ENCODE results near the gene DPP10.

DPP10 gene

DNA sequence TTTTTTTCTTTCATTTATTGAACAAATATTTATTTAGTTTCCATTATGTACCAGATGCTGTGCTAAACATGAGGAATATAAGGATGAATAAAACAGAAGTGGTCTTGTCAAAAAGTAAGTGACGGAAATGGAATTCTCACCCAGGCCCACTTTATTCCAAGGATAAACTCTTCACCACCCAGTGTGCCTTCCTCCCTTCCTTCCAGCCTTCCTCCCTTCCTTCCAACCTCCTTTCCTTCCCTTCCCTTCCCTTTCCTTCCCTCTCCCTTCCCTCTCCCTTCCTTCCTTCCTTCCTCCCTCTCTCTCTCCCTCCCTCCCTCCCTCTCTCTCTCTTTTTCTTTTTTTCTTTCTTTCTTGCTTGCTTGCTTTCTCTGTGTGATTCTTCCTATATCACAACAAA is 240.8 kb downstream of the DPP10 start:
- Histone ChIP-seq H3K36me3 (ENCODE audit: control insufficient read depth in 2 of 2, insufficient read depth in 1 of 2, low read length in 2 of 2) (no peaks in the 10 kb centered on the region), H3K4me1 (ENCODE audit: control insufficient read depth, insufficient read depth, low read length) (no peaks in the 10 kb centered on the region), H3K27ac (ENCODE audit: extremely low read depth, low read depth, low read length) (no peak overlapping the region), H3K4me3 (ENCODE audit: low read depth, low read length) (no peak overlapping the region), H3K9me3 (ENCODE audit: control insufficient read depth, insufficient read depth, low read depth, low read length) (no peaks in the 10 kb centered on the region)
- no peak for TF ChIP-seq YY1 (tag by site-specific recombination; IDR thresholded peaks at IDR 0.05)
- TF ChIP-seq SCRT1 (tag by site-specific recombination; IDR thresholded peaks at IDR 0.05; ENCODE audit: borderline replicate concordance), result no peak
- TF ChIP-seq, protein P1, sequence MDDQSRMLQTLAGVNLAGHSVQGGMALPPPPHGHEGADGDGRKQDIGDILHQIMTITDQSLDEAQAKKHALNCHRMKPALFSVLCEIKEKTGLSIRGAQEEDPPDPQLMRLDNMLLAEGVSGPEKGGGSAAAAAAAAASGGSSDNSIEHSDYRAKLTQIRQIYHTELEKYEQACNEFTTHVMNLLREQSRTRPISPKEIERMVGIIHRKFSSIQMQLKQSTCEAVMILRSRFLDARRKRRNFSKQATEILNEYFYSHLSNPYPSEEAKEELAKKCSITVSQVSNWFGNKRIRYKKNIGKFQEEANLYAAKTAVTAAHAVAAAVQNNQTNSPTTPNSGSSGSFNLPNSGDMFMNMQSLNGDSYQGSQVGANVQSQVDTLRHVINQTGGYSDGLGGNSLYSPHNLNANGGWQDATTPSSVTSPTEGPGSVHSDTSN (CRISPR knock-in tag; IDR thresholded peaks at IDR 0.05), result no peak
- TF ChIP-seq ZNF146 (tag by site-specific recombination; IDR thresholded peaks at IDR 0.05), result no peak
- TF ChIP-seq ZNF221 (tag by site-specific recombination; IDR thresholded peaks at IDR 0.05; ENCODE audit: borderline replicate concordance), result no peak
- TF ChIP-seq, protein P2, sequence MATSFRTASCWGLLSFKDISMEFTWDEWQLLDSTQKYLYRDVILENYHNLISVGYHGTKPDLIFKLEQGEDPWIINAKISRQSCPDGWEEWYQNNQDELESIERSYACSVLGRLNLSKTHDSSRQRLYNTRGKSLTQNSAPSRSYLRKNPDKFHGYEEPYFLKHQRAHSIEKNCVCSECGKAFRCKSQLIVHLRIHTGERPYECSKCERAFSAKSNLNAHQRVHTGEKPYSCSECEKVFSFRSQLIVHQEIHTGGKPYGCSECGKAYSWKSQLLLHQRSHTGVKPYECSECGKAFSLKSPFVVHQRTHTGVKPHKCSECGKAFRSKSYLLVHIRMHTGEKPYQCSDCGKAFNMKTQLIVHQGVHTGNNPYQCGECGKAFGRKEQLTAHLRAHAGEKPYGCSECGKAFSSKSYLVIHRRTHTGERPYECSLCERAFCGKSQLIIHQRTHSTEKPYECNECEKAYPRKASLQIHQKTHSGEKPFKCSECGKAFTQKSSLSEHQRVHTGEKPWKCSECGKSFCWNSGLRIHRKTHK (tag by site-specific recombination; IDR thresholded peaks at IDR 0.05), result no peak
- no peak for TF ChIP-seq GLI4 (tag by site-specific recombination; IDR thresholded peaks at IDR 0.05)
- TF ChIP-seq ZNF585B (tag by site-specific recombination; IDR thresholded peaks at IDR 0.05), result no peak
- TF ChIP-seq, protein P3, sequence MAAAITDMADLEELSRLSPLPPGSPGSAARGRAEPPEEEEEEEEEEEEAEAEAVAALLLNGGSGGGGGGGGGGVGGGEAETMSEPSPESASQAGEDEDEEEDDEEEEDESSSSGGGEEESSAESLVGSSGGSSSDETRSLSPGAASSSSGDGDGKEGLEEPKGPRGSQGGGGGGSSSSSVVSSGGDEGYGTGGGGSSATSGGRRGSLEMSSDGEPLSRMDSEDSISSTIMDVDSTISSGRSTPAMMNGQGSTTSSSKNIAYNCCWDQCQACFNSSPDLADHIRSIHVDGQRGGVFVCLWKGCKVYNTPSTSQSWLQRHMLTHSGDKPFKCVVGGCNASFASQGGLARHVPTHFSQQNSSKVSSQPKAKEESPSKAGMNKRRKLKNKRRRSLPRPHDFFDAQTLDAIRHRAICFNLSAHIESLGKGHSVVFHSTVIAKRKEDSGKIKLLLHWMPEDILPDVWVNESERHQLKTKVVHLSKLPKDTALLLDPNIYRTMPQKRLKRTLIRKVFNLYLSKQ (tag by site-specific recombination; IDR thresholded peaks at IDR 0.05; ENCODE audit: borderline replicate concordance), result no peak
- no peak for TF ChIP-seq ZNF510 (tag by site-specific recombination; IDR thresholded peaks at IDR 0.05; ENCODE audit: insufficient replicate concordance)
- no peak for TF ChIP-seq ZIC2 (tag by site-specific recombination; IDR thresholded peaks at IDR 0.05)
- TF ChIP-seq, protein P4, sequence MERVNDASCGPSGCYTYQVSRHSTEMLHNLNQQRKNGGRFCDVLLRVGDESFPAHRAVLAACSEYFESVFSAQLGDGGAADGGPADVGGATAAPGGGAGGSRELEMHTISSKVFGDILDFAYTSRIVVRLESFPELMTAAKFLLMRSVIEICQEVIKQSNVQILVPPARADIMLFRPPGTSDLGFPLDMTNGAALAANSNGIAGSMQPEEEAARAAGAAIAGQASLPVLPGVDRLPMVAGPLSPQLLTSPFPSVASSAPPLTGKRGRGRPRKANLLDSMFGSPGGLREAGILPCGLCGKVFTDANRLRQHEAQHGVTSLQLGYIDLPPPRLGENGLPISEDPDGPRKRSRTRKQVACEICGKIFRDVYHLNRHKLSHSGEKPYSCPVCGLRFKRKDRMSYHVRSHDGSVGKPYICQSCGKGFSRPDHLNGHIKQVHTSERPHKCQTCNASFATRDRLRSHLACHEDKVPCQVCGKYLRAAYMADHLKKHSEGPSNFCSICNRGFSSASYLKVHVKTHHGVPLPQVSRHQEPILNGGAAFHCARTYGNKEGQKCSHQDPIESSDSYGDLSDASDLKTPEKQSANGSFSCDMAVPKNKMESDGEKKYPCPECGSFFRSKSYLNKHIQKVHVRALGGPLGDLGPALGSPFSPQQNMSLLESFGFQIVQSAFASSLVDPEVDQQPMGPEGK (tag by site-specific recombination; IDR thresholded peaks at IDR 0.05), result no peak
- TF ChIP-seq, protein P5, sequence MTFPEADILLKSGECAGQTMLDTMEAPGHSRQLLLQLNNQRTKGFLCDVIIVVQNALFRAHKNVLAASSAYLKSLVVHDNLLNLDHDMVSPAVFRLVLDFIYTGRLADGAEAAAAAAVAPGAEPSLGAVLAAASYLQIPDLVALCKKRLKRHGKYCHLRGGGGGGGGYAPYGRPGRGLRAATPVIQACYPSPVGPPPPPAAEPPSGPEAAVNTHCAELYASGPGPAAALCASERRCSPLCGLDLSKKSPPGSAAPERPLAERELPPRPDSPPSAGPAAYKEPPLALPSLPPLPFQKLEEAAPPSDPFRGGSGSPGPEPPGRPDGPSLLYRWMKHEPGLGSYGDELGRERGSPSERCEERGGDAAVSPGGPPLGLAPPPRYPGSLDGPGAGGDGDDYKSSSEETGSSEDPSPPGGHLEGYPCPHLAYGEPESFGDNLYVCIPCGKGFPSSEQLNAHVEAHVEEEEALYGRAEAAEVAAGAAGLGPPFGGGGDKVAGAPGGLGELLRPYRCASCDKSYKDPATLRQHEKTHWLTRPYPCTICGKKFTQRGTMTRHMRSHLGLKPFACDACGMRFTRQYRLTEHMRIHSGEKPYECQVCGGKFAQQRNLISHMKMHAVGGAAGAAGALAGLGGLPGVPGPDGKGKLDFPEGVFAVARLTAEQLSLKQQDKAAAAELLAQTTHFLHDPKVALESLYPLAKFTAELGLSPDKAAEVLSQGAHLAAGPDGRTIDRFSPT (tag by site-specific recombination; IDR thresholded peaks at IDR 0.05), result no peak
- POLR2A ChIA-PET, result no interaction called here
- CTCF ChIA-PET, result no interaction called here

DNA sequence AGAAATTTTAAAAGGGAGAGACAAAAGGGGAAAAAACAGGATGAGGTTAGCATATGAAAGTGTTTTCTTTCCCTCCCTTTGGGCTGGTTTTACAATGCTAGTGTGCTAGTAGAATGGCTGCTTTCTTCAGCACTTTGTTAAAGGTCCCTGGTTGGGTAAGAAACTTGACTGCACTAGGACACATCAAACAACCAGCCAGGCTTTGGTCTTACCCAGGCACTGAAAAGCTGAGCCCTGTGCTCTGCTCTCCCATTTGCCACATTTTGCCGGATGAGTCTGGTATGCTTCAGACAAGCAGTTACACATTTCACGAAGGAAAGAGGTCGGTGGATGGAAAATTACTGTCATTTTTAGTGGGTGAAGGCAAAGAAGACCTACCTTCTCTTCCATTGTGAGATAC is 242.0 kb downstream of the DPP10 start:
- Histone ChIP-seq H3K9me3 (ENCODE audit: control insufficient read depth, insufficient read depth, low read depth, low read length) (no peaks in the 10 kb centered on the region), H3K36me3 (ENCODE audit: control insufficient read depth in 2 of 2, insufficient read depth in 1 of 2, low read length in 2 of 2) (no peaks in the 10 kb centered on the region), H3K4me1 (ENCODE audit: control insufficient read depth, insufficient read depth, low read length) (no peaks in the 10 kb centered on the region), H3K27ac (ENCODE audit: extremely low read depth, low read depth, low read length) (no peak overlapping the region), H3K4me3 (ENCODE audit: low read depth, low read length) (no peak overlapping the region)
- CTCF ChIA-PET, result no interaction called here
- POLR2A ChIA-PET, result no interaction called here
- TF ChIP-seq ZFP3 (tag by site-specific recombination; IDR thresholded peaks at IDR 0.05; ENCODE audit: low read depth) (no peak), SP2 (tag by site-specific recombination; IDR thresholded peaks at IDR 0.05) (no peak), ZNF501 (tag by site-specific recombination; IDR thresholded peaks at IDR 0.05) (no peak), ZNF2 (tag by site-specific recombination; IDR thresholded peaks at IDR 0.05) (no peak), ZNF571 (tag by site-specific recombination; IDR thresholded peaks at IDR 0.05) (no peak), ZNF707 (tag by site-specific recombination; IDR thresholded peaks at IDR 0.05) (no peak), HOXA7 (CRISPR knock-in tag; IDR thresholded peaks at IDR 0.05; ENCODE audit: borderline replicate concordance) (no peak), ZNF548 (tag by site-specific recombination; IDR thresholded peaks at IDR 0.05) (no peak)
- TF ChIP-seq, protein P1 (CRISPR knock-in tag; IDR thresholded peaks at IDR 0.05), result no peak
